Stimulated activated CD4-positive, alpha-beta T cell treated with anti-CD3 and anti-CD28 coated beads, Interleukin-2, amount 100 ng/mL, for 24 hours (primary cell): ENCODE results near the gene SCN1A.
"Not testable (repeated sequence)": the region's sequence is repeated elsewhere in the genome, so short reads cannot be mapped to it uniquely, and the experiment has no call there.

Experiments
- DNase-seq, 2 donors: peaks; one replicate each; pipeline ENCODE4 v3.0.0-alpha.2; 2020

Gene SCN1A

GRCh38 chr2:166127217-166128155 is at the start of gene SCN1A:
SCN1A (minus strand) TSS chr2:166128020; CDS start chr2:166073621, 54,399 bp downstream.
- DNase-seq: no peak

GRCh38 chr2:166173263-166173662 is 45.4 kb upstream of the SCN1A start:
- DNase-seq: no peak

GRCh38 chr2:166171216-166171615 is 43.4 kb upstream of the SCN1A start:
- no peak for DNase-seq

GRCh38 chr2:166170356-166170755 is 42.5 kb upstream of the SCN1A start:
- DNase-seq: no peak

- DNase-seq: no peak
These were observed 39.6 kb upstream of the SCN1A start for GRCh38 chr2:166167449-166167848.

- no peak for DNase-seq
These were observed 36.0 kb upstream of the SCN1A start for GRCh38 chr2:166163775-166164174.

- no peak for DNase-seq
These were observed 30.7 kb upstream of the SCN1A start for GRCh38 chr2:166158546-166158945.

GRCh38 chr2:166157578-166157977 is 29.8 kb upstream of the SCN1A start:
- DNase-seq: no peak

- no peak for DNase-seq
These were observed 29.2 kb upstream of the SCN1A start for GRCh38 chr2:166156985-166157490.

GRCh38 chr2:166155589-166155988 is 27.8 kb upstream of the SCN1A start:
- no peak for DNase-seq

- DNase-seq: no peak
These were observed 27.0 kb upstream of the SCN1A start for GRCh38 chr2:166154685-166155338.

GRCh38 chr2:166152064-166152463 is 24.2 kb upstream of the SCN1A start:
- no peak for DNase-seq

- no peak for DNase-seq
These were observed 20.9 kb upstream of the SCN1A start for GRCh38 chr2:166148500-166149400.

- DNase-seq: no peak
These were observed 20.1 kb upstream of the SCN1A start for GRCh38 chr2:166147883-166148282.

- no peak for DNase-seq
These were observed 16.3 kb upstream of the SCN1A start for GRCh38 chr2:166144071-166144470.

GRCh38 chr2:166140932-166141331 is 13.1 kb upstream of the SCN1A start:
- DNase-seq: no peak

- DNase-seq: no peak
These were observed 12.7 kb upstream of the SCN1A start for GRCh38 chr2:166140475-166140874.

- not testable (repeated sequence) for DNase-seq
These were observed 11.7 kb upstream of the SCN1A start for GRCh38 chr2:166139479-166139878.

- DNase-seq: no peak
These were observed 10.8 kb upstream of the SCN1A start for GRCh38 chr2:166138667-166139066.

- DNase-seq: no peak
These were observed 10.3 kb upstream of the SCN1A start for GRCh38 chr2:166138144-166138543.

GRCh38 chr2:166137331-166137730 is 9.5 kb upstream of the SCN1A start:
- no peak for DNase-seq

GRCh38 chr2:166135849-166136258 is 8.0 kb upstream of the SCN1A start:
- no peak for DNase-seq
